ENCODE data around the gene DCDC1. TPM values are rescaled to one million over a fixed set of nuclear protein-coding genes. Genes with fewer than 3 reads are reported as not detected.

The DCDC1 gene
- total RNA-seq, 1 donor from 2014 or later: not detected

GRCh38 chr11:30908272-30908671, 461.3 kb downstream of the DCDC1 start:
- Histone ChIP-seq H3K27me3 (no peaks in the 10 kb centered on the region), H3K4me3 (no peak overlapping the region), H3K27ac (no peak overlapping the region), H3K4me1 (no peaks in the 10 kb centered on the region), H3K36me3 (no peaks in the 10 kb centered on the region), H3K9me3 (no peaks in the 10 kb centered on the region)
- TF ChIP-seq POLR2A (IDR thresholded peaks at IDR 0.05): no peak
- TF ChIP-seq POLR2AphosphoS5 (IDR thresholded peaks at IDR 0.05; ENCODE audit: insufficient read depth in 1 of 2, low read depth in 1 of 2): no peak
- no peak for TF ChIP-seq CTCF (IDR thresholded peaks at IDR 0.05)
- intact Hi-C loops (cut with DNase I): no loop called here
- no peak for DNase-seq (ENCODE audit: extremely low spot score in 2 of 2)

GRCh38 chr11:30902929-30903328, 466.6 kb downstream of the DCDC1 start:
- Histone ChIP-seq H3K27ac (no peak overlapping the region), H3K36me3 (no peaks in the 10 kb centered on the region), H3K9me3 (no peaks in the 10 kb centered on the region), H3K4me1 (no peaks in the 10 kb centered on the region), H3K4me3 (no peak overlapping the region), H3K27me3 (no peaks in the 10 kb centered on the region)
- DNase-seq (ENCODE audit: extremely low spot score in 2 of 2): no peak
- no peak for TF ChIP-seq POLR2A (IDR thresholded peaks at IDR 0.05)
- no peak for TF ChIP-seq POLR2AphosphoS5 (IDR thresholded peaks at IDR 0.05; ENCODE audit: insufficient read depth in 1 of 2, low read depth in 1 of 2)
- intact Hi-C loops (cut with DNase I): no loop called here

- H3K27ac ChIP-seq: no peak overlapping the region
- intact Hi-C loops (cut with DNase I): no loop called here
- H3K36me3 ChIP-seq: no peaks in the 10 kb centered on the region
- no peak overlapping the region for H3K4me3 ChIP-seq
- DNase-seq (ENCODE audit: extremely low spot score in 2 of 2): no peak
- no peaks in the 10 kb centered on the region for H3K27me3 ChIP-seq
- no peaks in the 10 kb centered on the region for H3K9me3 ChIP-seq
- TF ChIP-seq POLR2A (IDR thresholded peaks at IDR 0.05) (no peak), CTCF (IDR thresholded peaks at IDR 0.05) (no peak), POLR2AphosphoS5 (IDR thresholded peaks at IDR 0.05; ENCODE audit: insufficient read depth in 1 of 2, low read depth in 1 of 2) (no peak)
- no peaks in the 10 kb centered on the region for H3K4me1 ChIP-seq
Measured at GRCh38 chr11:30895046-30895445, 474.5 kb downstream of the DCDC1 start.

GRCh38 chr11:30893318-30893717, 476.2 kb downstream of the DCDC1 start:
- H3K4me3 ChIP-seq: no peak overlapping the region
- H3K36me3 ChIP-seq: no peaks in the 10 kb centered on the region
- no peaks in the 10 kb centered on the region for H3K27me3 ChIP-seq
- DNase-seq (ENCODE audit: extremely low spot score in 2 of 2): no peak
- intact Hi-C loops (cut with DNase I): no loop called here
- H3K27ac ChIP-seq: no peak overlapping the region
- no peaks in the 10 kb centered on the region for H3K4me1 ChIP-seq
- no peaks in the 10 kb centered on the region for H3K9me3 ChIP-seq
- TF ChIP-seq CTCF (IDR thresholded peaks at IDR 0.05) (no peak), POLR2A (IDR thresholded peaks at IDR 0.05) (no peak), POLR2AphosphoS5 (IDR thresholded peaks at IDR 0.05; ENCODE audit: insufficient read depth in 1 of 2, low read depth in 1 of 2) (no peak)

- Histone ChIP-seq H3K27ac (no peak overlapping the region), H3K4me1 (no peaks in the 10 kb centered on the region), H3K9me3 (no peaks in the 10 kb centered on the region), H3K36me3 (no peaks in the 10 kb centered on the region), H3K4me3 (no peak overlapping the region), H3K27me3 (no peaks in the 10 kb centered on the region)
- TF ChIP-seq POLR2AphosphoS5 (IDR thresholded peaks at IDR 0.05; ENCODE audit: insufficient read depth in 1 of 2, low read depth in 1 of 2) (no peak), CTCF (IDR thresholded peaks at IDR 0.05) (no peak), POLR2A (IDR thresholded peaks at IDR 0.05) (no peak)
- intact Hi-C loops (cut with DNase I): no loop called here
- DNase-seq (ENCODE audit: extremely low spot score in 2 of 2): no peak
Measured at GRCh38 chr11:30889143-30889794, 480.3 kb downstream of the DCDC1 start.
